NOMO-1 treated with dmso at 0.1 percent for 144 hours (cell line): ENCODE results near the gene HUWE1.

Source experiments
- DNase-seq: peaks from one replicate; lab custom pipeline; 2025; ENCODE audit not compliant: unreplicated experiment; lab: John Stamatoyannopoulos, UW

Gene HUWE1

GRCh38 chrX:53694642-53695041 lies 8.1 kb upstream of the HUWE1 start:
- no peak for DNase-seq

- DNase-seq: no peak
Measured at GRCh38 chrX:53688300-53688699, 1.8 kb upstream of the HUWE1 start.

- DNase-seq: no peak
Measured at GRCh38 chrX:53685711-53686110, 808 bp downstream of the HUWE1 start.

GRCh38 chrX:53684415-53685192 lies 1.9 kb downstream of the HUWE1 start:
- no peak for DNase-seq

GRCh38 chrX:53683556-53684414 lies 2.7 kb downstream of the HUWE1 start:
- peak; percentile 96 for DNase-seq

- peak; percentile 19 for DNase-seq
Measured at GRCh38 chrX:53682885-53683555, 3.5 kb downstream of the HUWE1 start.

GRCh38 chrX:53681661-53682060 lies 4.9 kb downstream of the HUWE1 start:
- no peak for DNase-seq

- DNase-seq: no peak
Measured at GRCh38 chrX:53678667-53679066, 7.9 kb downstream of the HUWE1 start.

GRCh38 chrX:53677286-53677685 lies 9.2 kb downstream of the HUWE1 start:
- no peak for DNase-seq

- DNase-seq: no peak
Measured at GRCh38 chrX:53674581-53674980, 11.9 kb downstream of the HUWE1 start.

- no peak for DNase-seq
Measured at GRCh38 chrX:53669258-53669657, 17.3 kb downstream of the HUWE1 start.

- DNase-seq: no peak
Measured at GRCh38 chrX:53666171-53666570, 20.3 kb downstream of the HUWE1 start.

GRCh38 chrX:53660004-53660403 lies 26.5 kb downstream of the HUWE1 start:
- no peak for DNase-seq

GRCh38 chrX:53659039-53659438 lies 27.5 kb downstream of the HUWE1 start:
- no peak for DNase-seq

- DNase-seq: no peak
Measured at GRCh38 chrX:53656845-53657244, 29.7 kb downstream of the HUWE1 start.

GRCh38 chrX:53654376-53654775 lies 32.1 kb downstream of the HUWE1 start:
- DNase-seq: no peak

GRCh38 chrX:53644751-53645150 lies 41.8 kb downstream of the HUWE1 start:
- no peak for DNase-seq

GRCh38 chrX:53642337-53642736 lies 44.2 kb downstream of the HUWE1 start:
- no peak for DNase-seq

GRCh38 chrX:53639257-53639656 lies 47.3 kb downstream of the HUWE1 start:
- DNase-seq: no peak

GRCh38 chrX:53637479-53637878 lies 49.0 kb downstream of the HUWE1 start:
- DNase-seq: no peak

- no peak for DNase-seq
Measured at GRCh38 chrX:53631156-53631555, 55.4 kb downstream of the HUWE1 start.

- DNase-seq: no peak
Measured at GRCh38 chrX:53630261-53630660, 56.3 kb downstream of the HUWE1 start.
